Gastrocnemius medialis (tissue), 4 donors: ENCODE data around the gene FUZ.

Source experiments
- CTCF ChIP-seq, 5 experiments: fragments of 450-650 bp in 3 of 5; fragments of 200-600 bp in 2 of 5; sonication (generic) in 2 of 5; IDR thresholded peaks in 4 of 5; conservative IDR thresholded peaks in 1 of 5; 1 replicate in 4 of 5; 2 replicates in 1 of 5; pipeline ENCODE4 v1.5.1; 2016 to 2019; ENCODE audit warnings: antibody characterized with exemption in 5 of 5, mild to moderate bottlenecking in 3 of 5, moderate library complexity in 3 of 5
- POLR2A ChIP-seq, 2 donors: fragments of 450-650 bp; IDR thresholded peaks; one replicate each; pipeline ENCODE4 v1.6.1; 2017; ENCODE audit warnings: antibody characterized with exemption in 2 of 2, mild to moderate bottlenecking in 2 of 2, moderate library complexity in 2 of 2

- TF ChIP-seq CTCF (IDR thresholded peaks at IDR 0.05 in 4 of 5, conservative IDR thresholded peaks at IDR 0.05 in 1 of 5) (no peak), POLR2A (IDR thresholded peaks at IDR 0.05) (no peak)
Measured at GRCh38 chr19:49829200-49829599, 16.1 kb upstream of the FUZ start.
